ENCODE results near the gene FKBP2. TPM values are rescaled to one million over a fixed set of nuclear protein-coding genes. Genes with fewer than 3 reads are reported as not detected.

The FKBP2 gene
- total and polyA plus RNA-seq, 7 donors, result 49.2 to 213 (median 70.5) TPM

- intact Hi-C loops (cut with DNase I), result no loop called here
- TF ChIP-seq POLR2AphosphoS5 (IDR thresholded peaks at IDR 0.05) (no peak), POLR2A (IDR thresholded peaks at IDR 0.05) (no peak), EP300 (IDR thresholded peaks at IDR 0.05) (no peak), CTCF (IDR thresholded peaks at IDR 0.05) (no peak)
- WGBS, 2 donors, result 22 to 25% methylated on average over 13 of the region's 13 CpGs
- H3K9me3 ChIP-seq, result no peaks in the 10 kb centered on the region
- peaks cover 0 to 11% (median 7%) of the 10 kb centered on the region in 4 donors for H3K36me3 ChIP-seq
- peak overlapping the region; percentile 73 to 85 (median 79) for H3K27ac ChIP-seq
- no peak for DNase-seq
- no peaks in the 10 kb centered on the region for H3K27me3 ChIP-seq
- H3K4me3 ChIP-seq, result peak overlapping the region; percentile 37 to 93 (median 76)
- peaks cover 0 to 56% (median 38%) of the 10 kb centered on the region in 4 donors for H3K4me1 ChIP-seq
Measured at GRCh38 chr11:64250415-64251015, 9.6 kb downstream of the FKBP2 start.

GRCh38 chr11:64251016-64251752, 10.3 kb downstream of the FKBP2 start, which contains the start of gene PLCB3:
PLCB3 (plus strand) TSS chr11:64251530; CDS start chr11:64251650, 120 bp downstream.
- WGBS, 2 donors, result 1% methylated on average over 75 of the region's 75 CpGs
- Histone ChIP-seq H3K27ac (peak within 1 kb of the TSS; percentile 73 to 85 (median 79)), H3K27me3 (no peaks in the 10 kb centered on the region), H3K36me3 (peaks cover 3 to 17% (median 11%) of the 10 kb centered on the region in 4 donors), H3K4me1 (peaks cover 0 to 49% (median 32%) of the 10 kb centered on the region in 4 donors), H3K4me3 (peak within 1 kb of the TSS; percentile 68 to 93 (median 79)), H3K9me3 (no peaks in the 10 kb centered on the region)
- TF ChIP-seq POLR2A (IDR thresholded peaks at IDR 0.05), result no peak
- TF ChIP-seq POLR2AphosphoS5 (IDR thresholded peaks at IDR 0.05), result peak in 2 of 4 donors; percentile 39 to 43
- no peak for TF ChIP-seq EP300 (IDR thresholded peaks at IDR 0.05)
- TF ChIP-seq CTCF (IDR thresholded peaks at IDR 0.05), result peak; percentile 64 to 90 (median 71)
- intact Hi-C loops (cut with DNase I), result no loop called here
- peak; percentile 79 for DNase-seq

- Histone ChIP-seq H3K4me3 (peak overlapping the region; percentile 68 to 93 (median 79)), H3K36me3 (peaks cover 7 to 22% (median 14%) of the 10 kb centered on the region in 4 donors), H3K9me3 (no peaks in the 10 kb centered on the region), H3K27ac (peak overlapping the region; percentile 73 to 85 (median 79)), H3K4me1 (peaks cover 0 to 47% (median 32%) of the 10 kb centered on the region in 4 donors), H3K27me3 (no peaks in the 10 kb centered on the region)
- TF ChIP-seq CTCF (IDR thresholded peaks at IDR 0.05), result no peak
- TF ChIP-seq POLR2A (IDR thresholded peaks at IDR 0.05), result no peak
- no peak for TF ChIP-seq EP300 (IDR thresholded peaks at IDR 0.05)
- TF ChIP-seq POLR2AphosphoS5 (IDR thresholded peaks at IDR 0.05), result no peak
- 0 to 1% methylated on average over 18 of the region's 18 CpGs for WGBS, 2 donors
- intact Hi-C loops (cut with DNase I), result loop anchor here (1.0 kb wide), 1 partner anchor 18 kb away; no protein-coding TSS in a partner anchor
- no peak for DNase-seq
Measured at GRCh38 chr11:64251753-64252002, 10.8 kb downstream of the FKBP2 start.

- Histone ChIP-seq H3K9me3 (no peaks in the 10 kb centered on the region), H3K36me3 (peaks cover 7 to 27% (median 15%) of the 10 kb centered on the region in 4 donors), H3K27me3 (no peaks in the 10 kb centered on the region), H3K4me3 (peak overlapping the region; percentile 68 to 93 (median 79)), H3K4me1 (peaks cover 0 to 43% (median 32%) of the 10 kb centered on the region in 4 donors), H3K27ac (peak overlapping the region; percentile 73 to 85 (median 79))
- peak; percentile 77 for DNase-seq
- TF ChIP-seq CTCF (IDR thresholded peaks at IDR 0.05) (peak; percentile 13 to 41 (median 34)), POLR2A (IDR thresholded peaks at IDR 0.05) (peak in 1 of 2 donors; percentile 49), EP300 (IDR thresholded peaks at IDR 0.05) (no peak), POLR2AphosphoS5 (IDR thresholded peaks at IDR 0.05) (no peak)
- 3 to 5% methylated on average over 23 of the region's 23 CpGs for WGBS, 2 donors
- intact Hi-C loops (cut with DNase I), result loop anchor here (1.0 kb wide), 1 partner anchor 17 kb away; no protein-coding TSS in a partner anchor
Measured at GRCh38 chr11:64252003-64252872, 11.3 kb downstream of the FKBP2 start.

Data from sigmoid colon (tissue), 7 donors.